Trophoblast cell (in vitro differentiated cells and primary cell): Measurements from ENCODE around the gene ZNF474.

Source experiments
- DNase-seq, 2 donors: peaks; one replicate each; pipeline ENCODE4 v3.0.0-alpha.2; 2016
- H2AFZ ChIP-seq: 2 replicates; pipeline ENCODE4 v1.6.1; 2013; ENCODE audit warnings: low read length, moderate library complexity, mild to moderate bottlenecking; ENCODE audit not compliant: insufficient read depth, poor library complexity
- H2AK5ac ChIP-seq: 2 replicates; pipeline ENCODE4 v1.6.1; 2013; ENCODE audit warnings: mild to moderate bottlenecking, low read length
- H2BK120ac ChIP-seq: 2 replicates; pipeline ENCODE4 v1.6.1; 2013; ENCODE audit warnings: low read length, mild to moderate bottlenecking, moderate library complexity; ENCODE audit not compliant: insufficient read depth, poor library complexity
- H2BK12ac ChIP-seq: 2 replicates; pipeline ENCODE4 v1.6.1; 2013; ENCODE audit warnings: mild to moderate bottlenecking, low read length, moderate library complexity
- H2BK5ac ChIP-seq: 2 replicates; pipeline ENCODE4 v1.6.1; 2013; ENCODE audit warnings: low read length, low read depth, moderate library complexity, mild to moderate bottlenecking; ENCODE audit not compliant: poor library complexity
- H3K14ac ChIP-seq: 2 replicates; pipeline ENCODE4 v1.6.1; 2013; ENCODE audit warnings: mild to moderate bottlenecking, low read length
- H3K18ac ChIP-seq: 2 replicates; pipeline ENCODE4 v1.6.1; 2013; ENCODE audit warnings: mild to moderate bottlenecking, low read length
- H3K23ac ChIP-seq: 2 replicates; pipeline ENCODE4 v1.6.1; 2013; ENCODE audit warnings: low read length
- H3K27ac ChIP-seq: 2 replicates; pipeline ENCODE4 v1.5.1; 2013; ENCODE audit warnings: low read depth, mild to moderate bottlenecking, inconsistent platforms, low read length, moderate library complexity
- H3K27me3 ChIP-seq: 2 replicates; pipeline ENCODE4 v1.6.1; 2013; ENCODE audit warnings: inconsistent platforms, mild to moderate bottlenecking, low read length, moderate library complexity; ENCODE audit not compliant: insufficient read depth
- H3K36me3 ChIP-seq, 2 experiments: 1 replicate in 1 of 2; 2 replicates in 1 of 2; pipeline ENCODE4 v1.6.1; 2013; ENCODE audit warnings: low read length in 2 of 2, mild to moderate bottlenecking in 2 of 2, moderate library complexity in 1 of 2; ENCODE audit not compliant: insufficient read depth in 2 of 2, control insufficient read depth in 1 of 2
- H3K4ac ChIP-seq: 2 replicates; pipeline ENCODE4 v1.6.1; 2013; ENCODE audit warnings: low read depth, mild to moderate bottlenecking, low read length, moderate library complexity
- H3K4me1 ChIP-seq, 2 experiments: 1 replicate in 1 of 2; 2 replicates in 1 of 2; pipeline ENCODE4 v1.6.1; 2013; ENCODE audit warnings: low read length in 2 of 2, mild to moderate bottlenecking in 2 of 2, moderate library complexity in 1 of 2; ENCODE audit not compliant: insufficient read depth in 2 of 2, control insufficient read depth in 1 of 2
- H3K4me2 ChIP-seq: 2 replicates; pipeline ENCODE4 v1.6.1; 2013; ENCODE audit warnings: inconsistent platforms, mild to moderate bottlenecking, low read length, moderate library complexity
- H3K4me3 ChIP-seq: 2 replicates; pipeline ENCODE4 v1.5.1; 2013; ENCODE audit warnings: mild to moderate bottlenecking, low read depth, low read length, inconsistent platforms
- H3K79me1 ChIP-seq: one replicate; pipeline ENCODE4 v1.6.1; 2013; ENCODE audit warnings: low read length
- H3K79me2 ChIP-seq: 2 replicates; pipeline ENCODE4 v1.6.1; 2013; ENCODE audit warnings: low read length, mild to moderate bottlenecking; ENCODE audit not compliant: control insufficient read depth, insufficient read depth, poor library complexity
- H3K9ac ChIP-seq: 2 replicates; pipeline ENCODE4 v1.6.1; 2013; ENCODE audit warnings: mild to moderate bottlenecking, low read length
- H3K9me3 ChIP-seq: 2 replicates; pipeline ENCODE4 v1.6.1; 2013; ENCODE audit warnings: low read depth, mild to moderate bottlenecking, control low read depth, inconsistent platforms, low read length; ENCODE audit not compliant: insufficient read depth
- H4K12ac ChIP-seq: 2 replicates; pipeline ENCODE4 v1.6.1; 2013; ENCODE audit warnings: low read depth, mild to moderate bottlenecking, low read length, moderate library complexity
- H4K8ac ChIP-seq: 2 replicates; pipeline ENCODE4 v1.6.1; 2013; ENCODE audit warnings: low read depth, mild to moderate bottlenecking, low read length, moderate library complexity
- H4K91ac ChIP-seq: one replicate; pipeline ENCODE4 v1.6.1; 2013; ENCODE audit warnings: low read depth, mild to moderate bottlenecking, low read length, moderate library complexity
- WGBS: extraction: QIAGEN DNeasy Blood & Tissue Kit; methylation state at CpG from one replicate; pipeline ENCODE4 v1.1.7; 2013; ENCODE audit warnings: missing lambda C conversion rate; ENCODE audit not compliant: insufficient read length, insufficient coverage; ENCODE audit errors: extremely low coverage; 5-methylcytosine and 5-hydroxymethylcytosine counted together

ZNF474 gene

GRCh38 chr5:122192497-122193496 lies 63.5 kb downstream of the ZNF474 start:
- Histone ChIP-seq H2BK12ac (no peak overlapping the region), H3K36me3 (no peaks in the 10 kb centered on the region), H3K9ac (no peak overlapping the region), H3K4me1 (peaks cover under 1 to 3% of the 10 kb centered on the region in 2 experiments), H2BK120ac (no peak overlapping the region), H3K4me2 (no peak overlapping the region), H4K91ac (no peak overlapping the region), H2BK5ac (no peak overlapping the region), H3K4me3 (no peak overlapping the region), H3K27ac (no peak overlapping the region), H4K12ac (no peak overlapping the region), H2AFZ (no peak overlapping the region), H3K9me3 (no peaks in the 10 kb centered on the region), H3K79me1 (peaks cover 1% of the 10 kb centered on the region), H3K4ac (no peak overlapping the region), H3K79me2 (no peaks in the 10 kb centered on the region), H2AK5ac (no peak overlapping the region), H3K23ac (no peak overlapping the region), H4K8ac (no peak overlapping the region), H3K27me3 (no peaks in the 10 kb centered on the region), H3K14ac (no peak overlapping the region), H3K18ac (no peak overlapping the region)
- no CpG with 5 or more reads among the region's 8 CpGs for WGBS
- peak; percentile 26 to 82 for DNase-seq

GRCh38 chr5:122195802-122196394 lies 66.6 kb downstream of the ZNF474 start:
- no peak overlapping the region for H2AFZ ChIP-seq
- H3K18ac ChIP-seq: no peak overlapping the region
- no peak overlapping the region for H4K8ac ChIP-seq
- peaks cover 6% of the 10 kb centered on the region for H3K79me1 ChIP-seq
- no peak overlapping the region for H3K9ac ChIP-seq
- no peak overlapping the region for H3K4me2 ChIP-seq
- peak; percentile 21 to 62 for DNase-seq
- no peak overlapping the region for H2AK5ac ChIP-seq
- H2BK120ac ChIP-seq: no peak overlapping the region
- no peak overlapping the region for H3K14ac ChIP-seq
- no peaks in the 10 kb centered on the region for H3K27me3 ChIP-seq
- no CpG with 5 or more reads among the region's 3 CpGs for WGBS
- H3K79me2 ChIP-seq: no peaks in the 10 kb centered on the region
- H2BK5ac ChIP-seq: no peak overlapping the region
- no peak overlapping the region for H3K27ac ChIP-seq
- H3K36me3 ChIP-seq: no peaks in the 10 kb centered on the region
- no peak overlapping the region for H4K12ac ChIP-seq
- H2BK12ac ChIP-seq: no peak overlapping the region
- no peak overlapping the region for H4K91ac ChIP-seq
- no peak overlapping the region for H3K4ac ChIP-seq
- H3K4me3 ChIP-seq: no peak overlapping the region
- H3K23ac ChIP-seq: no peak overlapping the region
- no peaks in the 10 kb centered on the region for H3K9me3 ChIP-seq
- peaks cover 3 to 7% of the 10 kb centered on the region in 2 experiments for H3K4me1 ChIP-seq

- H2BK5ac ChIP-seq: peak overlapping the region; percentile 92
- H3K27me3 ChIP-seq: no peaks in the 10 kb centered on the region
- no peak overlapping the region for H4K12ac ChIP-seq
- H3K4me1 ChIP-seq: peaks cover 3 to 8% of the 10 kb centered on the region in 2 experiments
- H4K8ac ChIP-seq: no peak overlapping the region
- H3K18ac ChIP-seq: no peak overlapping the region
- H3K14ac ChIP-seq: peak overlapping the region; percentile 90
- no peak overlapping the region for H3K9ac ChIP-seq
- H2AK5ac ChIP-seq: no peak overlapping the region
- peak overlapping the region; percentile 60 for H3K27ac ChIP-seq
- WGBS: no CpG with 5 or more reads among the region's 3 CpGs
- no peaks in the 10 kb centered on the region for H3K79me2 ChIP-seq
- peak overlapping the region; percentile 97 for H2BK120ac ChIP-seq
- H3K4me2 ChIP-seq: no peak overlapping the region
- no peaks in the 10 kb centered on the region for H3K36me3 ChIP-seq
- no peak for DNase-seq
- H3K4ac ChIP-seq: no peak overlapping the region
- no peaks in the 10 kb centered on the region for H3K9me3 ChIP-seq
- peak overlapping the region; percentile 94 for H4K91ac ChIP-seq
- H3K23ac ChIP-seq: no peak overlapping the region
- no peak overlapping the region for H3K4me3 ChIP-seq
- H2BK12ac ChIP-seq: no peak overlapping the region
- no peak overlapping the region for H2AFZ ChIP-seq
- H3K79me1 ChIP-seq: peaks cover 9% of the 10 kb centered on the region
Observed at GRCh38 chr5:122199146-122199545, 69.8 kb downstream of the ZNF474 start.

- H2BK5ac ChIP-seq: no peak overlapping the region
- no peak overlapping the region for H2BK12ac ChIP-seq
- H2BK120ac ChIP-seq: no peak overlapping the region
- H3K18ac ChIP-seq: no peak overlapping the region
- H4K8ac ChIP-seq: no peak overlapping the region
- H3K4me3 ChIP-seq: no peak overlapping the region
- no peak overlapping the region for H3K9ac ChIP-seq
- H2AK5ac ChIP-seq: no peak overlapping the region
- peaks cover 9% of the 10 kb centered on the region for H3K79me1 ChIP-seq
- H3K27ac ChIP-seq: peak overlapping the region; percentile 44
- H4K91ac ChIP-seq: no peak overlapping the region
- no peak overlapping the region for H3K4me2 ChIP-seq
- no peaks in the 10 kb centered on the region for H3K79me2 ChIP-seq
- DNase-seq: no peak
- H3K23ac ChIP-seq: no peak overlapping the region
- H3K4me1 ChIP-seq: peaks cover 3 to 8% of the 10 kb centered on the region in 2 experiments
- no peak overlapping the region for H4K12ac ChIP-seq
- no peak overlapping the region for H3K14ac ChIP-seq
- no peak overlapping the region for H3K4ac ChIP-seq
- H3K9me3 ChIP-seq: no peaks in the 10 kb centered on the region
- H2AFZ ChIP-seq: no peak overlapping the region
- H3K36me3 ChIP-seq: no peaks in the 10 kb centered on the region
- H3K27me3 ChIP-seq: no peaks in the 10 kb centered on the region
Observed at GRCh38 chr5:122200450-122200849, 71.1 kb downstream of the ZNF474 start.
